Measurements from ENCODE around the gene UBE3B.
"Not testable (repeated sequence)": the region's sequence is repeated elsewhere in the genome, so short reads cannot be mapped to it uniquely, and the experiment has no call there.

The UBE3B gene

GRCh38 chr12:109473006-109473405, 4.4 kb upstream of the UBE3B start:
- peaks cover 8% of the 10 kb centered on the region for H3K4me1 ChIP-seq (ENCODE audit: control insufficient read depth, insufficient read depth, low read length)
- WGBS, 2 experiments: 87 to 98% methylated on average over 3 of the region's 3 CpGs
- no peak overlapping the region for H3K4me3 ChIP-seq (ENCODE audit: insufficient read depth, low read depth, low read length)
- H3K27ac ChIP-seq (ENCODE audit: insufficient read depth, low read depth, low read length, poor library complexity, severe bottlenecking): no peak overlapping the region
- peaks cover 11% of the 10 kb centered on the region for H3K36me3 ChIP-seq (ENCODE audit: control insufficient read depth, insufficient read depth, low read length)
- H3K9me3 ChIP-seq (ENCODE audit: control insufficient read depth, low read length): no peaks in the 10 kb centered on the region
- H3K27me3 ChIP-seq (ENCODE audit: control insufficient read depth, insufficient read depth, low read length, poor library complexity, severe bottlenecking): no peaks in the 10 kb centered on the region

GRCh38 chr12:109473526-109474270, 3.7 kb upstream of the UBE3B start:
- not testable (repeated sequence) for H3K4me1 ChIP-seq (ENCODE audit: control insufficient read depth, insufficient read depth, low read length); H3K4me3 ChIP-seq (ENCODE audit: insufficient read depth, low read depth, low read length); H3K27me3 ChIP-seq (ENCODE audit: control insufficient read depth, insufficient read depth, low read length, poor library complexity, severe bottlenecking); H3K27ac ChIP-seq (ENCODE audit: insufficient read depth, low read depth, low read length, poor library complexity, severe bottlenecking); H3K36me3 ChIP-seq (ENCODE audit: control insufficient read depth, insufficient read depth, low read length); H3K9me3 ChIP-seq (ENCODE audit: control insufficient read depth, low read length)
- WGBS, 2 experiments: 91 to 95% methylated on average over 16 of the region's 16 CpGs

GRCh38 chr12:109475121-109475520, 2.3 kb upstream of the UBE3B start:
- Histone ChIP-seq H3K4me1 (ENCODE audit: control insufficient read depth, insufficient read depth, low read length) (peaks cover 8% of the 10 kb centered on the region), H3K36me3 (ENCODE audit: control insufficient read depth, insufficient read depth, low read length) (no peaks in the 10 kb centered on the region), H3K27ac (ENCODE audit: insufficient read depth, low read depth, low read length, poor library complexity, severe bottlenecking) (no peak overlapping the region), H3K9me3 (ENCODE audit: control insufficient read depth, low read length) (no peaks in the 10 kb centered on the region), H3K27me3 (ENCODE audit: control insufficient read depth, insufficient read depth, low read length, poor library complexity, severe bottlenecking) (no peaks in the 10 kb centered on the region), H3K4me3 (ENCODE audit: insufficient read depth, low read depth, low read length) (no peak overlapping the region)
- WGBS, 2 experiments: 90 to 96% methylated on average over 7 of the region's 7 CpGs

GRCh38 chr12:109475993-109476806, 1.2 kb upstream of the UBE3B start:
- WGBS, 2 experiments: 21 to 23% methylated on average over 19 of the region's 19 CpGs
- Histone ChIP-seq H3K4me3 (ENCODE audit: insufficient read depth, low read depth, low read length) (peak overlapping the region; percentile 91), H3K27me3 (ENCODE audit: control insufficient read depth, insufficient read depth, low read length, poor library complexity, severe bottlenecking) (no peaks in the 10 kb centered on the region), H3K27ac (ENCODE audit: insufficient read depth, low read depth, low read length, poor library complexity, severe bottlenecking) (no peak overlapping the region), H3K4me1 (ENCODE audit: control insufficient read depth, insufficient read depth, low read length) (peaks cover 8% of the 10 kb centered on the region), H3K36me3 (ENCODE audit: control insufficient read depth, insufficient read depth, low read length) (no peaks in the 10 kb centered on the region), H3K9me3 (ENCODE audit: control insufficient read depth, low read length) (no peaks in the 10 kb centered on the region)

DNA sequence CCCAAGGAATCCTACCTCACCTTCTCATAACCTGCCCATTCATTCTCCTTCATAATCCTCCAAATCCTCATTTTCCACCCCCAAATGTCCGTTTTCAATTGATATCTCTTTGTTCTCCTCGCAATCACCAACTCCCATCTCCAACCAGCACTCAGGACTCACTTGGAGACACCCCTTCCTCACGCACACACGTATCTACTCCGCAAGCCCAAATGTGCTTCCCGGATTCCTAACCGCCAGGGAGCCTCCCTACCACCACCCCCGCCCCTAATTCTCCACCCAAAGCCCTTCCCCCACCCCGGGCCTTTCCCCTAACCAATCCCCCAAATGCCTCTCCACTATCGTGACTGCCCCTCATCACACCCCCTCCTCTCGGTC, 638 bp upstream of the UBE3B start:
- Histone ChIP-seq H3K27ac (ENCODE audit: insufficient read depth, low read depth, low read length, poor library complexity, severe bottlenecking) (peak overlapping the region; percentile 87), H3K27me3 (ENCODE audit: control insufficient read depth, insufficient read depth, low read length, poor library complexity, severe bottlenecking) (no peaks in the 10 kb centered on the region), H3K9me3 (ENCODE audit: control insufficient read depth, low read length) (no peaks in the 10 kb centered on the region), H3K4me1 (ENCODE audit: control insufficient read depth, insufficient read depth, low read length) (peaks cover 8% of the 10 kb centered on the region), H3K36me3 (ENCODE audit: control insufficient read depth, insufficient read depth, low read length) (no peaks in the 10 kb centered on the region), H3K4me3 (ENCODE audit: insufficient read depth, low read depth, low read length) (peak overlapping the region; percentile 91)
- 0% methylated on average over 11 of the region's 11 CpGs for WGBS, 2 experiments

DNA sequence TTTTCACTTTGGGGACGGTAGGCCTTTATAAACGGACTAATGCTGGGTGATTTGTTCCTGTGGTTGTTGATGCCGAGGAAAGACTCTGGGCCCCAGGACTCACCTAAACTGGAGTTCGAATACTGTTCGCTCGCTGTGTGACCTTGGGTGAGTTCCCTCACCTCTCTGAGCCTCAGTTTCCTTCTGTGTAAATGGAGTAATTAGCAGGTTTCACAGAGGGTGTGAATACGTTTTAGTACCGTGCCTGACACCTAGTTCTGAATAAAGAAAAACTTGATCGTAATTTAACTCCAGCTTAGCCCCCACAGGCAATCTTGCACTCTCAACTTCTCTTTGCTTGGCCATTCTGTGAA, 505 bp downstream of the UBE3B start:
- 13% methylated on average over 9 of the region's 9 CpGs for WGBS, 2 experiments
- no peaks in the 10 kb centered on the region for H3K36me3 ChIP-seq (ENCODE audit: control insufficient read depth, insufficient read depth, low read length)
- H3K4me1 ChIP-seq (ENCODE audit: control insufficient read depth, insufficient read depth, low read length): peaks cover 8% of the 10 kb centered on the region
- H3K9me3 ChIP-seq (ENCODE audit: control insufficient read depth, low read length): no peaks in the 10 kb centered on the region
- no peaks in the 10 kb centered on the region for H3K27me3 ChIP-seq (ENCODE audit: control insufficient read depth, insufficient read depth, low read length, poor library complexity, severe bottlenecking)
- H3K4me3 ChIP-seq (ENCODE audit: insufficient read depth, low read depth, low read length): peak overlapping the region; percentile 91
- H3K27ac ChIP-seq (ENCODE audit: insufficient read depth, low read depth, low read length, poor library complexity, severe bottlenecking): no peak overlapping the region

- no peak overlapping the region for H3K27ac ChIP-seq (ENCODE audit: insufficient read depth, low read depth, low read length, poor library complexity, severe bottlenecking)
- no peak overlapping the region for H3K4me3 ChIP-seq (ENCODE audit: insufficient read depth, low read depth, low read length)
- H3K36me3 ChIP-seq (ENCODE audit: control insufficient read depth, insufficient read depth, low read length): peaks cover 13% of the 10 kb centered on the region
- H3K4me1 ChIP-seq (ENCODE audit: control insufficient read depth, insufficient read depth, low read length): peaks cover 8% of the 10 kb centered on the region
- no peaks in the 10 kb centered on the region for H3K27me3 ChIP-seq (ENCODE audit: control insufficient read depth, insufficient read depth, low read length, poor library complexity, severe bottlenecking)
- 81 to 91% methylated on average over 1 of the region's 1 CpG for WGBS, 2 experiments
- no peaks in the 10 kb centered on the region for H3K9me3 ChIP-seq (ENCODE audit: control insufficient read depth, low read length)
Observed at GRCh38 chr12:109479761-109480160, 2.3 kb downstream of the UBE3B start.

DNA sequence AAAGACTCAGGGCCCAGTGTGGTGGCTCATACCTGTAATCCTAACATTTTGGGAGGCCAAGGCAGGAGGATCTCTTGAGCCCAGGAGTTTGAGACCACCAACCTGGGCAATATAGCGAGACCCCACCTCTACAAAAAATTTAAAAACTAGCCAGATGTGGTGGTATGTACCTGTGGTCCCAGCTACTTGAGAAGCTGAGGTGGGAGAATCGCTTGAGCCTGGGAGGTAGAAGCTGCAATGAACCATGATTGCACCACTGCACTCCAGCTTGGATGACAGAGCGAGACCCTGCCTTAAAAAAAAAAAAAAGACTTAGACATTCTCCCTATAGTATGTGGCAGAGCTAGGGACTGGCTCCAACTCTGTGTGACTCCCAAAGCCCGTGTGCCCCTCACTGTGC, 2.9 kb downstream of the UBE3B start:
- Histone ChIP-seq H3K9me3 (ENCODE audit: control insufficient read depth, low read length) (no peaks in the 10 kb centered on the region), H3K4me1 (ENCODE audit: control insufficient read depth, insufficient read depth, low read length) (peaks cover 8% of the 10 kb centered on the region), H3K4me3 (ENCODE audit: insufficient read depth, low read depth, low read length) (no peak overlapping the region), H3K36me3 (ENCODE audit: control insufficient read depth, insufficient read depth, low read length) (peaks cover 18% of the 10 kb centered on the region), H3K27me3 (ENCODE audit: control insufficient read depth, insufficient read depth, low read length, poor library complexity, severe bottlenecking) (no peaks in the 10 kb centered on the region), H3K27ac (ENCODE audit: insufficient read depth, low read depth, low read length, poor library complexity, severe bottlenecking) (no peak overlapping the region)
- WGBS, 2 experiments: 94 to 97% methylated on average over 3 to 4 of the region's 4 CpGs

GRCh38 chr12:109481863-109482262, 4.4 kb downstream of the UBE3B start:
- H3K4me3 ChIP-seq (ENCODE audit: insufficient read depth, low read depth, low read length): no peak overlapping the region
- H3K27me3 ChIP-seq (ENCODE audit: control insufficient read depth, insufficient read depth, low read length, poor library complexity, severe bottlenecking): no peaks in the 10 kb centered on the region
- H3K36me3 ChIP-seq (ENCODE audit: control insufficient read depth, insufficient read depth, low read length): peaks cover 32% of the 10 kb centered on the region
- no peak overlapping the region for H3K27ac ChIP-seq (ENCODE audit: insufficient read depth, low read depth, low read length, poor library complexity, severe bottlenecking)
- H3K9me3 ChIP-seq (ENCODE audit: control insufficient read depth, low read length): no peaks in the 10 kb centered on the region
- H3K4me1 ChIP-seq (ENCODE audit: control insufficient read depth, insufficient read depth, low read length): no peaks in the 10 kb centered on the region
- no CpG with 5 or more reads among the region's 1 CpG for whole genome bisulfite sequencing, 2 experiments

GRCh38 chr12:109482491-109482890, 5.1 kb downstream of the UBE3B start:
- no peaks in the 10 kb centered on the region for H3K27me3 ChIP-seq (ENCODE audit: control insufficient read depth, insufficient read depth, low read length, poor library complexity, severe bottlenecking)
- H3K9me3 ChIP-seq (ENCODE audit: control insufficient read depth, low read length): no peaks in the 10 kb centered on the region
- H3K4me1 ChIP-seq (ENCODE audit: control insufficient read depth, insufficient read depth, low read length): no peaks in the 10 kb centered on the region
- WGBS, 2 experiments: 92 to 100% methylated on average over 2 of the region's 2 CpGs
- H3K36me3 ChIP-seq (ENCODE audit: control insufficient read depth, insufficient read depth, low read length): peaks cover 38% of the 10 kb centered on the region
- H3K27ac ChIP-seq (ENCODE audit: insufficient read depth, low read depth, low read length, poor library complexity, severe bottlenecking): no peak overlapping the region
- no peak overlapping the region for H3K4me3 ChIP-seq (ENCODE audit: insufficient read depth, low read depth, low read length)

Measured in ectodermal cell (in vitro differentiated cells).